IMR-90 (cell line): ENCODE measurements around the gene OPHN1. TPM values are rescaled to one million over a fixed set of nuclear protein-coding genes. Genes with fewer than 3 reads are reported as not detected.

Source experiments
- ATAC-seq: fragments of 200-7000 bp; cut with Tn5 transposase; 2 replicates; pipeline ENCODE4 v1.9.1; 2020; ENCODE audit warnings: low read depth, mild to moderate bottlenecking, moderate library complexity
- BruUV-seq: library from RNA; stranded (reverse); fragments of 400-500 nt; replicated peaks from 2 replicates; lab custom pipeline; 2021; lab: Mats Ljungman, UMichigan
- CTCF ChIA-PET: fragments of 300-600 bp; formaldehyde crosslinking; extraction: SDS; loops from one replicate; lab custom pipeline; 2021; ENCODE audit warnings: antibody characterized with exemption; lab: Yijun Ruan, JAX
- POLR2A ChIA-PET: fragments of 300-600 bp; sonication (Branson Sonifier 250); formaldehyde crosslinking; loops from one replicate; lab custom pipeline; 2022; ENCODE audit warnings: antibody characterized with exemption; ENCODE audit not compliant: unreplicated experiment; lab: Charles Lee
- DNase-seq: peaks from one replicate; pipeline ENCODE4 v3.0.0; 2013
- H2AFZ ChIP-seq: replicated peaks from 2 replicates; pipeline ENCODE3; 2013; ENCODE audit warnings: low read length, mild to moderate bottlenecking; ENCODE audit not compliant: poor library complexity
- H2AK5ac ChIP-seq: 2 replicates; pipeline ENCODE4 v1.6.1; 2013; ENCODE audit warnings: low read depth, low read length, inconsistent platforms
- H2AK9ac ChIP-seq: replicated peaks from 2 replicates; pipeline ENCODE3; 2013; ENCODE audit warnings: mild to moderate bottlenecking, low read depth, low read length, moderate library complexity; ENCODE audit not compliant: poor library complexity
- H2BK120ac ChIP-seq: 2 replicates; pipeline ENCODE4 v1.6.1; 2013; ENCODE audit warnings: low read depth, low read length, inconsistent platforms
- H2BK15ac ChIP-seq: 3 replicates; pipeline ENCODE4 v1.6.1; 2013; ENCODE audit warnings: low read depth, low read length, inconsistent platforms
- H2BK20ac ChIP-seq: 2 replicates; pipeline ENCODE4 v1.6.1; 2013; ENCODE audit warnings: low read depth, mild to moderate bottlenecking, inconsistent platforms, low read length, moderate library complexity
- H2BK5ac ChIP-seq: 2 replicates; pipeline ENCODE4 v1.6.1; 2013; ENCODE audit warnings: mild to moderate bottlenecking, low read depth, low read length, inconsistent platforms; ENCODE audit not compliant: poor library complexity, severe bottlenecking
- H3K14ac ChIP-seq: replicated peaks from 2 replicates; pipeline ENCODE4 v1.6.1; 2013; ENCODE audit warnings: low read depth, low read length, inconsistent platforms
- H3K18ac ChIP-seq: 2 replicates; pipeline ENCODE4 v1.6.1; 2013; ENCODE audit warnings: low read depth, low read length, control low read depth
- H3K23ac ChIP-seq: 2 replicates; pipeline ENCODE4 v1.6.1; 2013; ENCODE audit warnings: low read depth, low read length, inconsistent platforms
- H3K27ac ChIP-seq: 2 replicates; pipeline ENCODE4 v1.5.1; 2013; ENCODE audit warnings: mild to moderate bottlenecking, control low read depth, low read length; ENCODE audit not compliant: insufficient read depth
- H3K27me3 ChIP-seq: 2 replicates; pipeline ENCODE4 v1.6.1; 2013; ENCODE audit warnings: low read length; ENCODE audit not compliant: control insufficient read depth, insufficient read depth
- H3K36me3 ChIP-seq: 2 replicates; pipeline ENCODE4 v1.6.1; 2013; ENCODE audit warnings: low read length, mixed read lengths; ENCODE audit not compliant: control insufficient read depth, insufficient read depth
- H3K4ac ChIP-seq: 2 replicates; pipeline ENCODE4 v1.6.1; 2013; ENCODE audit warnings: low read depth, low read length, inconsistent platforms
- H3K4me1 ChIP-seq: 2 replicates; pipeline ENCODE4 v1.6.1; 2013; ENCODE audit warnings: low read length, mixed read lengths; ENCODE audit not compliant: control insufficient read depth, insufficient read depth
- H3K4me2 ChIP-seq: 2 replicates; pipeline ENCODE4 v1.6.1; 2013; ENCODE audit warnings: low read depth, mild to moderate bottlenecking, control low read depth, low read length, moderate library complexity
- H3K4me3 ChIP-seq: 2 replicates; pipeline ENCODE4 v1.5.1; 2013; ENCODE audit warnings: low read depth, mild to moderate bottlenecking, control low read depth, low read length, moderate library complexity; ENCODE audit not compliant: insufficient read depth
- H3K56ac ChIP-seq: 2 replicates; pipeline ENCODE4 v1.6.1; 2013; ENCODE audit warnings: low read length, inconsistent platforms; ENCODE audit not compliant: insufficient read depth; ENCODE audit errors: extremely low read depth
- H3K79me1 ChIP-seq, 2 experiments: 2 replicates each; pipeline ENCODE4 v1.6.1; 2013; ENCODE audit warnings: low read length in 2 of 2, inconsistent platforms in 1 of 2, low read depth in 1 of 2
- H3K9ac ChIP-seq: 2 replicates; pipeline ENCODE4 v1.6.1; 2013; ENCODE audit warnings: low read depth, low read length, control low read depth
- H3K9me1 ChIP-seq: 2 replicates; pipeline ENCODE4 v1.6.1; 2013; ENCODE audit warnings: low read length, inconsistent platforms; ENCODE audit not compliant: insufficient read depth
- H3K9me3 ChIP-seq: 2 replicates; pipeline ENCODE4 v1.6.1; 2013; ENCODE audit warnings: low read length; ENCODE audit not compliant: control insufficient read depth, insufficient read depth
- H4K20me1 ChIP-seq: 2 replicates; pipeline ENCODE4 v1.6.1; 2013; ENCODE audit warnings: low read length, inconsistent platforms; ENCODE audit not compliant: insufficient read depth
- H4K5ac ChIP-seq: 2 replicates; pipeline ENCODE4 v1.6.1; 2013; ENCODE audit warnings: mild to moderate bottlenecking, low read depth, low read length, control low read depth
- H4K8ac ChIP-seq, 2 experiments: 2 replicates each; pipeline ENCODE4 v1.6.1; 2013; ENCODE audit warnings: low read depth in 2 of 2, low read length in 2 of 2, control low read depth in 1 of 2, inconsistent platforms in 1 of 2
- H4K91ac ChIP-seq: 2 replicates; pipeline ENCODE4 v1.6.1; 2013; ENCODE audit warnings: low read depth, low read length, inconsistent platforms; ENCODE audit not compliant: insufficient read depth
- BHLHE40 ChIP-seq: fragments of 150-350 bp; IDR thresholded peaks from 2 replicates; pipeline ENCODE4 v1.6.1; 2016; ENCODE audit warnings: mild to moderate bottlenecking, low read depth, low read length
- MAFK ChIP-seq: IDR thresholded peaks from 2 replicates; pipeline ENCODE4 v1.6.1; 2012; ENCODE audit warnings: low read depth, low read length, improper control_type of control experiment
- MAZ ChIP-seq: IDR thresholded peaks from 2 replicates; pipeline ENCODE4 v1.6.1; 2012; ENCODE audit warnings: low read depth, mild to moderate bottlenecking, low read length, improper control_type of control experiment, moderate library complexity, borderline replicate concordance
- POLR2A ChIP-seq: IDR thresholded peaks from 2 replicates; pipeline ENCODE4 v1.6.1; 2012; ENCODE audit warnings: mild to moderate bottlenecking, low read depth, low read length
- RAD21 ChIP-seq: IDR thresholded peaks from 2 replicates; pipeline ENCODE4 v1.6.1; 2012; ENCODE audit warnings: low read length, improper control_type of control experiment
- RCOR1 ChIP-seq: IDR thresholded peaks from 2 replicates; pipeline ENCODE4 v1.6.1; 2012; ENCODE audit warnings: mild to moderate bottlenecking, low read length, improper control_type of control experiment; ENCODE audit not compliant: insufficient replicate concordance
- SMC3 ChIP-seq: fragments of 150-350 bp; IDR thresholded peaks from 2 replicates; pipeline ENCODE4 v1.6.1; 2016; ENCODE audit warnings: low read depth, mild to moderate bottlenecking, antibody characterized with exemption, low read length, moderate library complexity
- WGBS, 2 experiments: methylation state at CpG; one replicate each; pipeline versions ENCODE4 v1.1.5 to v1.1.7; 2013; ENCODE audit warnings: missing lambda C conversion rate in 2 of 2; ENCODE audit not compliant: insufficient read length in 1 of 2; ENCODE audit errors: extremely low coverage in 2 of 2; 5-methylcytosine and 5-hydroxymethylcytosine counted together
- dilution Hi-C: fragments of 300-500 bp; cut with HindIII; formaldehyde crosslinking; loops from one replicate; pipeline ENCODE4 v1.14.3; 2018; ENCODE audit warnings: low sequenced_read_pairs; ENCODE audit not compliant: unreplicated experiment
- in situ Hi-C: fragments of 300-500 bp; cut with MboI; formaldehyde crosslinking; loops from 3 replicates; pipeline ENCODE4 v1.14.3; 2019; ENCODE audit warnings: low sequenced_read_pairs, inconsistent platforms, mixed read lengths
- intact Hi-C: fragments of 100-400 bp; cut with micrococcal nuclease; formaldehyde crosslinking; loops from 2 replicates; pipeline ENCODE4 v1.10.0; 2022
- polyA plus RNA-seq, 3 experiments: library from polyadenylated mRNA; depleted of rRNA; stranded (reverse); fragments of >200 nt; gene quantifications; 2 replicates each; pipeline ENCODE4 v1.2.3, GENCODE V29; 2012; ENCODE audit warnings: low replicate concordance in 1 of 3
- total RNA-seq: library from RNA; depleted of rRNA; stranded (reverse); fragments of >200 nt; gene quantifications from 2 replicates; pipeline ENCODE4 v1.2.3, GENCODE V29; 2012

Gene OPHN1
- total and polyA plus RNA-seq, 2 of the 4 experiments (the other 2 are of a cell fraction), result 4.0 to 13.1 TPM

DNA sequence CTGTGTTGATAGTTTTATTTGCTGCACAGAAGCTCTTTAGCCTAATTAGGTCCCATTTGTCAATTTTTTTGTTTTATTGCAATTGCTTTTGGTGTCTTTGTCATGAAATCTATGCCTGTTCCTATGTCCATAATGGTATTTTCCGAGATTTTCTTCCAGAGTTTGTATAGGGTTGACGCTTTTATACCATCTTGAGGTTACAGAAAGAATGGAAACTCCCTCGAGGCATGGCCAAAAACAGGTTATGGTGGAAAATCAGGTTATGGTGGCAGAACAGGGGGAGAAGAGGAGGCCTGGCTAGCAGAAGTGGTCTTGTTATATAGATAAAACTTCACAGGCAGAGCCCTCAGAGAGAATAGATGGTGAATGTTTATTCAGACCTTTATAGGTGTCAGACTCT, 21.6 kb downstream of the OPHN1 start:
- no peak overlapping the region for H3K4ac ChIP-seq
- no peak overlapping the region for H4K91ac ChIP-seq
- H3K9me1 ChIP-seq, result no peaks in the 10 kb centered on the region
- no peak overlapping the region for H4K5ac ChIP-seq
- in situ Hi-C loops (no loop called here), intact Hi-C loops (no loop called here), dilution Hi-C loops (no loop called here)
- ChIA-PET POLR2A (no interaction called here), CTCF (no interaction called here)
- no peak overlapping the region for H3K4me2 ChIP-seq
- H3K9ac ChIP-seq, result no peak overlapping the region
- H4K8ac ChIP-seq, result no peak overlapping the region
- no peak overlapping the region for H2BK120ac ChIP-seq
- no peaks in the 10 kb centered on the region for H3K4me1 ChIP-seq
- DNase-seq (no peak), ATAC-seq (no peak)
- H2AFZ ChIP-seq, result no peak overlapping the region
- peaks cover 0 to 8% of the 10 kb centered on the region in 2 experiments; a peak in 2 of 4 replicates for H3K79me1 ChIP-seq
- H2BK20ac ChIP-seq, result no peak overlapping the region
- no peak overlapping the region for H2BK15ac ChIP-seq
- WGBS, 2 experiments, result no CpG with 5 or more reads among the region's 3 CpGs
- H3K27me3 ChIP-seq, result peaks cover 2% of the 10 kb centered on the region; the same call in 1 of the 2 replicates
- H3K23ac ChIP-seq, result no peak overlapping the region
- H2AK5ac ChIP-seq, result no peak overlapping the region
- no peak overlapping the region for H3K4me3 ChIP-seq
- no peaks in the 10 kb centered on the region for H3K36me3 ChIP-seq
- H2AK9ac ChIP-seq, result no peak overlapping the region
- H3K14ac ChIP-seq, result no peak overlapping the region
- no peaks in the 10 kb centered on the region for H4K20me1 ChIP-seq
- no TSS peak for BruUV-seq
- H2BK5ac ChIP-seq, result no peak overlapping the region
- TF ChIP-seq SMC3 (no peak), MAFK (no peak), POLR2A (no peak), BHLHE40 (no peak), RAD21 (no peak), RCOR1 (no peak), MAZ (no peak)
- H3K56ac ChIP-seq, result no peak overlapping the region
- no peaks in the 10 kb centered on the region for H3K9me3 ChIP-seq
- H3K27ac ChIP-seq, result no peak overlapping the region
- no peak overlapping the region for H3K18ac ChIP-seq
